Anterior cingulate cortex (tissue), 58 donors: ENCODE results near the gene PKD2L1.

Source experiments
- DNase-seq, 58 donors: peaks; one replicate each; lab custom pipeline; 2025; lab: John Stamatoyannopoulos, UW

PKD2L1 gene

DNA sequence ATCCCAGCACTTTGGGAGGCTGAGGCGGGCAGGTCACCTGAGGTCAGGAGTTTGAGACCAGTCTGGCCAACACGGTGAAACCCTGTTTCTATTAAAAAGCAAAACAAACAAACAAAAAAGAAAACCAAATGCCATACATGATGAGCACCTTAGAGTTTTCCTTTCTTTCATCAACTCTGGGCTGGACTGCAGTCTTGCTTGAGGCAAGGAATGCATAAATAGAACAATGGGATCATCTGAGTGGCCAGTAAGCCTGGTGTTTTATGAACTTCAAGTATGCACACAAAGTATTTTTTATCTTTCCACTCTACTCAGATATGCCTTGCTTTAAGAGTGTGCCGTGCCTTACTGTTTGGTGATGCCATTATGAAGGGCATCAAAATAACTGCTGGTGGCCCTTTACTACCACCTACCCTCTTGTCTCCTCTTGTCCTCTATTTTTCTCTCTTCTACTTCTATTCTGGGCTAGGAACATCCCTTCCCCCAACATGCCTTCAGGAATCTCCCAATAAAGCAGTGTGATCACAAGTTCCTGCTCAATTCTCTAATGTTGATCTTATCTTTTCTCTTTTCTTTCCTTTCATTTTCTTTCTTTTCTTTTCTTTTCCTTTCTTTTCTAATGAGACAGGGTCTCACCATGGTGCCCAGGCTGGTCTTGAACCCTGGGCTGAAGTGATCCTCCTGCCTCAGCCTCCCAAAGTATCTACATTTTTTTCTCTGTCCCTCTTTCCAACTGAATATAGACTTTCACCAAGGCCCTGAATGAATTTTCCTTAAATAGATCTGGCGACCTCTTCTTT lies 27.2 kb upstream of the PKD2L1 start:
- no peak for DNase-seq

DNA sequence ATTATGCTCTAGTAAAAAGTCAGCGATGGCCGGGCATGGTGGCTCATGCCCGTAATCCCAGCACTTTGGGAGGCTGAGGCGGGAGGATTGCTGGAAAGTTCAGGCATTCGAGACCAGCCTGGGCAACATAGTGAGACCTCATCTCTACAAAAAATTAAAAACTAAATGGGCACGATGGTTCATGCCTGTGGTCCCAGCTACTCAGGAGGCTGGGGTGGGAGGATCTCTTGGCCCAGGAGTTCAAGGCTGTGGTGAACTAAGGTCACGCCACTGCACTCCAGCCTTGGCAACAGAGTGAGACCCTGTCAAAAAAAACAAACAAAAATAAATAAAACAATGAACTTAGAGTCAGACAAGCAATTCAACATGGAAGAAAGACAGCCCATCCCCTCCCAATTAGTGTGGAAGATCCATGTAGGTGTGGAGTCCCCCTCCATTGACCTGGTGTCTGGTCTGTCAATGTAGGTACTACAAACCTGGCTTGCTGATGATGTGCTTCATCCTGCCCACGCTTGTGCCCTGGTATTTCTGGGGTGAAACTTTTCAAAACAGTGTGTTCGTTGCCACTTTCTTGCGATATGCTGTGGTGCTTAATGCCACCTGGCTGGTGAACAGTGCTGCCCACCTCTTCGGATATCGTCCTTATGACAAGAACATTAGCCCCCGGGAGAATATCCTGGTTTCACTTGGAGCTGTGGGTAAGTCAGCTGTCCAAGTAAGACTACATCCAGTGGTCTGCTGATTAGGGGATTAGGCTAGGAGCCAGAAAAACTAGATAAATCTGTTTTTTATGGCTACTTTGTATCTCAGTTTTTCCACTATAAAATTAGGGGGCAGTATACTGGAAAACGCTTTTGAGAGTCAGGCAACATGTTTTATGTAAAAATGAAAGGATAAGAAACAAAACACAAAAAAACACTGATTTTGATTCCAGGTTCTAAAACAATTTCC lies 26.3 kb upstream of the PKD2L1 start:
- DNase-seq: no peak

DNA sequence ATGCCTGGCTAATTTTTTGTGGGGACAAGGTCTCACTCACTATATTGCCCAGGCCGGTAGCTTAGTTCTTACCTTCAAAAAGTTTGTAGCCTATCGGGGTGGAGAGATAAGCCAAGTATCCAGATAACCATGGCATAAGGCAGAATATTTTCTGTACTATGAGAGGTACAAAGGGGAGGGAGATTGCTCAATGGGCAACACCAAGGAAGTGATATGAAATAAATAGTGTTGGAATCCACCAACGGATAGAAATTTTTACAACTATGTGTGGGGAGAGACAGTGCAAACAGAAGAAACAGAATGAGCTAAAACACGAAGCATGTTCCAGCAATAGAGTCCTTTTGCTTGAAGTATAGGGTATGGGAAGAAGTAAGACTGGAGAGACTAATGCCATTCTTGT lies 25.1 kb upstream of the PKD2L1 start:
- no peak for DNase-seq

DNA sequence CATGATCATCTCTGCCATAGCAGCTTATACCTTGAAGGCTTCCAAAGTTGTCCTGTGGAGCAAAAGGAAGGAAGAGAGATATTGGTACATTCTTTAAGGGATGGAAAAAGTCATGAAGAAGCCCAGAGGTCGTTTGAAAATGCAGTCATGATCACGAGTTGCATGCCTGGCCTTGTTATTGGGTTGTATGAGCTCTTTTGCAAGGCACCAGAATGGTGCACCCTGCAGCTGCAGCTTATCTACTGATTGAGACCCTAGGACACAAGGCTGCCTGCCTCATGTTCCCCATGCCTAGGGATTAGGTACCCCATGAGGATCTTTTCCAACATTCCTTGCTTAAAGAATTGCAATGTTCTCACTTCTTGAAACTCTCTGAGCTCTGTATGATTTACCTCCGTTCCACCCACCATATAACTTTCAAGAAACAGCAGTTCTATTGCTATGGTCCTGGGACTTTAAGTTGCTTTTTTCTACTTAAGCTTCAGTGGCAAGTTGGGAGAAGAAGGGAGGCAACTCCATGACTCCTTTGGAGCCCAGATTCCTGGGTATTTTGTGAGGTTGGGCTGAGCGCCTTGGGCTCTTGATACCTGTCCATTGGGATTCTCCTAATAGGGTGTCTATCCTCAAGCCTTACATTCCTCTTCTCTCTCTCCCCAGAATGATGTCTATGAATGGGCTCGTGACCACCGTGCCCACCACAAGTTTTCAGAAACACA lies 23.9 kb upstream of the PKD2L1 start:
- DNase-seq: no peak

DNA sequence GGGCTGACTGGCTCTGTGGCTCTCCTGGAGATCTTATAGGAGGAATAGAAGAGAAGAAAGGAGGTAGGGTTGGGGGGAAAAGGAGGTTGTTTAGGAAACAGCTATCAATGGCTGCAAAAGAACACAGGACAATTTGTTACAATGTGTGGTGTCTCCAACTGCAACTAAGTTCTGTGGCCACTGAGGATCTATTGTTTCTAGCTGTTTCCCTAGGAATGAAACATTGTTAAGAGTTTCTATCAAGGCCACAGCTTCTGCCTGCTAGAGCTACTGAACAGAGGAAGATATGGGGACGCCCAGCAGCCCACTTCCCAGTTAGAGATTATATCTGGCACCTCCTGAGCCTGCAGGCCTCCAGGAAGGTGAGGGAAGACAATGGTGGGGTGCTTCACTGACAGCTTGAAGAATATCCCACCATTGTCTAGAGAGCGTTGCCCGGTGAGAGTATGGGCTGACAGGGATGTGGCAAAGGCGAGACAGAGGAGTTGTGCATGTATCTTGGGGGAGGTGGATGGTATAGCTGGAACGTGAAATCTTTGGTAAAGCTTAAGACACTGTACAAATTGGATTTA lies 21.0 kb upstream of the PKD2L1 start:
- DNase-seq: peak in 6 of 58 donors; percentile 16 to 44 (median 26)

DNA sequence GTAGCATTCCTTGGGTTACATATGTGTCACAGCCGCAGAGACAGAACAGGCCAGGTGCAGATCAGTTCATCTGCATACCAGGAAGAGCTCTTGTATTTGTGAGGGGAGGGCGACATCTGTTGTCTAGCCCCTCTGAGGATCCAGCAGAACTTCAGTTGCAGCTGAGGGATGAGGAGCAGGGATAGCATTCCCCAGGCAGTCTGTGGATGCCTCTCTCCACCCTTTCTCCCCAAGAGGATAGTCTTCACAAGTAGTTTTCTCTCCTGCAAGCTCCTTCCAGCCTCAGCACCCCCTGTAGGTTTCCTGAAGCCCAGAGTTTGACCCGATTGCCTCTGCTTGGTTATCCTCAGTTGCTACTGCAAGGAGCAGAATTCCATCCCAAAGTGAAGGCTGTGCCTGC lies 19.6 kb upstream of the PKD2L1 start:
- peak in 2 of 58 donors; percentile 9 to 54 for DNase-seq

DNA sequence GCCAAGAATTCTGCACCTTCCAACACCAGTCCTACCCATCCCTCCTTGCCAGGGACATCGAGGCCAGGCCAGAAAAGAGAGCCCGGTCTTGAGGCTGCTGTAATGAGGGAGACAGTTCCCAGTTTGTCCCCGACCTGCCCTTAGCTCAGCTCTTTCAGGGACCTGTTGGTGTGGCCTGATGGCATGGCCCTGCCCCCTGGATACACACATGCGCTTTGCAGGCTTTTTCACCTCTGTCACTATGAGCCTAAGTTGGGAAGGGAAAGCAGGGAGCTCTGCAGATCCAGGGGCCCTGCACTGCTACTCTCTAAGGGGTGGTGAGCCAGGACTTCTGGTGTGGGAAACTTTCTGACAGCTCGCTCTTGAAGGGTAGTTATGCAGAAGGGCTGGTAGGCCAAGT lies 19.1 kb upstream of the PKD2L1 start:
- peak in 2 of 58 donors; percentile 10 to 31 for DNase-seq

DNA sequence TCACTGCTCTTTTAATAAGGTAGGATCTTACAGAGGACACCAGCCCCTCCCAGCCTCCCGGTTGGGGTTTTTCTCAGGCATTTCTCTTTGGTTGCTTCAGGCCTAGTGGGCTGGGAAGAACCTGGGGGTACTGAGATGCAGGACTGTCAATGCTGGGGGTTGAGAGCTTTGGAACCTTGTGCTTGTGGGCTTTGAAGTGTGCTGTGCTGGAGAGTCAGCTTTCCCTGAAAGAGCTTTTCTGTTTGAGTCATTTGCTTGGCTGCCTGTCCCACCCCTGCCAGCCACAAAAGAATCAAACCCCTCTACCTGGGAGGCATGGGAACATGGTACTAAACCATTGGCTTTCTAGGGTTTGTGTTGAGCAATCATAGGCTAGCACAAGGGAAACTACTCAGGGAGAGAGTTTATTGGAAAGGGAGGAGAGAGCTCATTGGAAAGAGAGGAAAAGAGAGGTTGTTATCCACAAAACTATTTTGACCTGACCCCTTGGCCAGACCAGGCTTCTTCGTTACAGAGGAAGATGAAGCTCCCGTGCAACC lies 18.4 kb upstream of the PKD2L1 start:
- peak in 1 of 58 donors; percentile 13 for DNase-seq

DNA sequence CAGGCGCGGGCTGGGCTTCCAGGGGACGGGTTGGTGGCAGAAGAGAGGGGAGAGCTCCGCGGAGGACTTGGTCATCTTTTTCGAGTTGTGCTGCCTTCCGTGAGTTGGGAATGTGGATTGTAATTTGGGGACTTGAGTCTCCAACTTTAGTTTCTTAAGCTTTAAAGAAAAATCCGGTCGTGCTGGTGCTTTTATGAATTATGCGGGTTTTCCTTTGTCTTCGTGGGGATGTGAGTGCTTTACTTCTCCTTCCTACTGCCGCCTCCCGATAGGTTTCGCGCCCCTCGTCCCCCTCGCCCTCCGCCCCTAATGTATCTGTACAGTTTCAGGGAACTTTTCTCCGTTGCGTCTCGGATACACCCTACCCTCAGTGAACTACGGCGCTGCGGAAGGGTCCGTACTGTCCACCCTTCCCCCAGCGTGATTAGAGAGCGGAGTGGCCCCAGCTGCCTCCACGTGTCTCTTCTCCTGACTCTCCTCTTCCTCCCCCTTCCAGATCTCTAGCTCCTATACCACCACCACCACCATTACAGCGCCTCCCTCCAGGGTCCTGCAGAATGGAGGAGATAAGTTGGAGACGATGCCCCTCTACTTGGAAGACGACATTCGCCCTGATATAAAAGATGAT lies 17.7 kb upstream of the PKD2L1 start:
- peak in 2 of 58 donors; percentile 20 to 26 for DNase-seq

DNA sequence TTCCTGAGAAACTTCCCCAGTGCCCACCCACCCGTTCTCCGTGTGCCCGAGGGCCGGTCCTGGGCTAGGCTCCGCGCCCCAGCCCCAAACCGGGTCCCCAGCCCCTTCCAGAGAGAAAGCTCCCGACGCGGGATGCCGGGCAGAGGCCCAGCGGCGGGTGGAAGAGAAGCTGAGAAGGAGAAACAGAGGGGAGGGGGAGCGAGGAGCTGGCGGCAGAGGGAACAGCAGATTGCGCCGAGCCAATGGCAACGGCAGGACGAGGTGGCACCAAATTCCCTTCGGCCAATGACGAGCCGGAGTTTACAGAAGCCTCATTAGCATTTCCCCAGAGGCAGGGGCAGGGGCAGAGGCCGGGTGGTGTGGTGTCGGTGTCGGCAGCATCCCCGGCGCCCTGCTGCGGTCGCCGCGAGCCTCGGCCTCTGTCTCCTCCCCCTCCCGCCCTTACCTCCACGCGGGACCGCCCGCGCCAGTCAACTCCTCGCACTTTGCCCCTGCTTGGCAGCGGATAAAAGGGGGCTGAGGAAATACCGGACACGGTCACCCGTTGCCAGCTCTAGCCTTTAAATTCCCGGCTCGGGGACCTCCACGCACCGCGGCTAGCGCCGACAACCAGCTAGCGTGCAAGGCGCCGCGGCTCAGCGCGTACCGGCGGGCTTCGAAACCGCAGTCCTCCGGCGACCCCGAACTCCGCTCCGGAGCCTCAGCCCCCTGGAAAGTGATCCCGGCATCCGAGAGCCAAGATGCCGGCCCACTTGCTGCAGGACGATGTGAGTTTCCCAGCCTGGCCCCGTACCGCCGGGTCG lies 16.9 kb upstream of the PKD2L1 start, which contains the start of gene SCD:
TSS of gene SCD (plus strand) at position 469 of the 803 bp plus-strand sequence. CDS start at position 741, 272 bp downstream.
- DNase-seq: peak; percentile 29 to 99 (median 94)

DNA sequence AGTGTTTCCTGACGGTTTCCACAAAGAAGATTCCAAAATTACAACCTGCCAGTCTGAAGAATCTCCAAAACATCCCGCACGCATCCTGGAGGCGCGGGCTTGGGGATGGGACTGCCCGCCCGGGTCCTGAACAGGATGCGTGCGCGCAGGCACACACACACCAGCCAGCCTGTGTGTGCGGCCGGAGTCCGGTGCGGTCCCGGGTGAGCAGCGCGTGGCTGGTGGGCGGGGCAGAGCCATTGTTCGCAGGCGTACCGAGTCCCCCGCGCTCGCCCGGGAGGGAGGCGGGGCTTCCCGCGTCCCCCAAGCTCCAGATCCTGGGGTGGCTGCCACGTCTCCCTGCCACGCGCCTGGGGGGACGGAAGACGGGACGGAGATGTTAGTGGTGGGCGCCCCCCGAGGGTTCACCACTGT lies 16.3 kb upstream of the PKD2L1 start:
- DNase-seq: peak in 52 of 58 donors; percentile 37 to 94 (median 78)

DNA sequence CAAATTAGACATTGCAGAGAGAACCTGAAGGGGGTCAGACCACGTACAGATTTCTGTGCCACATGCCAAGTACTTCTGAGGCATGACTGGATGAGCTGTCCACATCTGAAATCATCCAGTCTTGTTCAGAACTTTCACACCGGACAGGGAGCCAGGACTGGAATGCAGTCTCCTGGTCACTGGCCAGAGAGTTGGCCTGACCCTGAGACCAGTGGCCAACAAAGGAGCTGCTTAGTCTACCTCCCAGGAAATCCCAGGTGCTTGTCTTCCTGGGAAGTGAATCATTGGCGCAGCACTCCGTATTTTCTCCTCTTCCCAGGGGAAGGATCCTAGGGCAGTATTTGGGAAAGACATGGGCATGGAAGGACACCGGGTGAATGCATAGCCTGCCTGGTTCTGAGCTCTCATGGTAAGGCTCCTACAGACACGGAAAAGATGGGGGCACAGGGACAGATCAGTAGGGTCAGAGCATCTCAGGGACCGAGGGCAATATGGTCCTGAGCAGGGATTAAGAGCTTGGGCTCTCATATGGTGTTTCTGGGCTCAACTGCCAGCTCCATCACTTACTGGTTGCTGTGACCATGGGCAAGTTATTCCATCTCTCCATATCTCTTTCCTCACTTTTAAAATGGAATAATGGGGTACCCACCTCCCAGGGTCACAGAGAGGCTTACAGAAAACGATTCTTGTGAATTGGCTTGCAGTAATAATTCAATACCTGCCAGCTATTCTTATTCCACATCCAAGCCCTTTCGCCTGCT lies 15.7 kb upstream of the PKD2L1 start:
- peak in 7 of 58 donors; percentile 15 to 40 (median 27) for DNase-seq

DNA sequence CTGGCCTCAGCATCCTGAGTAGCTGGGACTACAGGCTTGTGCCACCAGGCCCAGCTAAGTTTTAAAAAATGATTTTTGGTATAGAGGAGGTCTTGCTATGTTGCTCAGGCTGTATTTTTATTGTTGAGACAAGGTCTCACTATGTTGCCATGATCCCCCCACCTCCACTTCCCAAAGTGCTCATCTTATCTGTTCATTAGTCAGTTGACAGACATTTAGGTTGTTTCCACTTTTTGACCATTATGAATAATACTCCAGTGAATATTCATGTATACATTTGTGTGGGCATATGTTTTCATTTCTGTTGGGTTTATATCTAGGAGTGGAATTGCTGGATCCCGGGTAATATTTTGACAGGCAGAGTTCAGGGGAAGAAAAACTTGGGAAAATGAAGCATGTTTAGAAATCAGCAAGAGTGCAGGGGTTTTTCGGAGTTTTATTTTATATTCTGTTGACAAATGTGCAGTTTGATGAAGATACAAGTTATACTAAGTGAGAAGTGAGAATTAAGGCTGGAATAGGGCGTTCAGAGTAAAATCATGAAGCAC lies 14.3 kb upstream of the PKD2L1 start:
- DNase-seq: no peak

DNA sequence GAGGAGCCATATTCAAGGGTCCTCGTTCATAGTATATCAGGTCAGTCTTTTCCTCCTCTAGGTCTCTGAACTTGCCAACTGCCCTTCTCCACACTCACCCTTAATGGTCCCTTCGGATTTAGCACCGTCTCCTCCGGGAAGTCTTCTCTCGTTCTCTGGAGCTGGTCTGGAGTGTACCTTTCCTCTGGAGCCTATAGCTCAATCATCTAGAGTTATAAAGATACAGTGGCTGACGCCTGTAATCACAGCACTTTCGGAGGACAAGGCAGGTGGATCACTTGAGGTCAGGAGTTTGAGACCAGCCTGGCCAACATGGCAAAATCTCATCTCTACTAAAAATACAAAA lies 12.6 kb upstream of the PKD2L1 start:
- no peak for DNase-seq

DNA sequence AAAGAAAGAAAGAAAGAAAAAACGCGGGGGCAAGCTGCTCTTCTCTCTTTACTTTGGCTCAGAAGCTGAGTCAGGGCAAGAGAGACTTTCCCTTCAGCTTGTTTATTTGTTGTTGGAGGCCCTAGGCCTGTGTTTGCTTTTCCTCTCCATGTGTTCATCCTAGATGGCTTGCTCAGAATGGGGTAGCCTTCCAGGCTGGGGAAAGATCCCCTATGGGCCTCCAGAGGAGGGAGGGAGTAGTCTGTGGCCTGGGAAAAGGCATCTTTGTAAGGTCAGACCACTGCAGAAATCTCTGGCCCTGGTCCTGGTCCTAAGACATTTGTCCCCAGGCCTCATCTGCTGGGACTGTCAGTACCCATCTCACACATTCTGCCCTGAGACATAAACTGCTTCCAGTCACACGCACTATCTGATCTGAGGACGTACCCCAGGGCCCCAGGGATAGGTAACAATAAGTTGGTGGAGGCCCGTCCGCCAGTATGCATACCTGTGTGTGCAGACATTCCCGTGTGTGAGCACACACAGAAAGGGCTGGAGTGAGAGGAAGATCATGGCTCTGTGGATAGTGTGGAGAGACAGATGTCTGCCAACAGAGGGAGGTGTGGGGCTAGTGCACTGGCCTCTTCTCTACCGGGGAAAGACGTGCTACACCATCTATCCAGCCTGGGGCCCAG lies 12.1 kb upstream of the PKD2L1 start:
- DNase-seq: peak in 29 of 58 donors; percentile 11 to 65 (median 31)

DNA sequence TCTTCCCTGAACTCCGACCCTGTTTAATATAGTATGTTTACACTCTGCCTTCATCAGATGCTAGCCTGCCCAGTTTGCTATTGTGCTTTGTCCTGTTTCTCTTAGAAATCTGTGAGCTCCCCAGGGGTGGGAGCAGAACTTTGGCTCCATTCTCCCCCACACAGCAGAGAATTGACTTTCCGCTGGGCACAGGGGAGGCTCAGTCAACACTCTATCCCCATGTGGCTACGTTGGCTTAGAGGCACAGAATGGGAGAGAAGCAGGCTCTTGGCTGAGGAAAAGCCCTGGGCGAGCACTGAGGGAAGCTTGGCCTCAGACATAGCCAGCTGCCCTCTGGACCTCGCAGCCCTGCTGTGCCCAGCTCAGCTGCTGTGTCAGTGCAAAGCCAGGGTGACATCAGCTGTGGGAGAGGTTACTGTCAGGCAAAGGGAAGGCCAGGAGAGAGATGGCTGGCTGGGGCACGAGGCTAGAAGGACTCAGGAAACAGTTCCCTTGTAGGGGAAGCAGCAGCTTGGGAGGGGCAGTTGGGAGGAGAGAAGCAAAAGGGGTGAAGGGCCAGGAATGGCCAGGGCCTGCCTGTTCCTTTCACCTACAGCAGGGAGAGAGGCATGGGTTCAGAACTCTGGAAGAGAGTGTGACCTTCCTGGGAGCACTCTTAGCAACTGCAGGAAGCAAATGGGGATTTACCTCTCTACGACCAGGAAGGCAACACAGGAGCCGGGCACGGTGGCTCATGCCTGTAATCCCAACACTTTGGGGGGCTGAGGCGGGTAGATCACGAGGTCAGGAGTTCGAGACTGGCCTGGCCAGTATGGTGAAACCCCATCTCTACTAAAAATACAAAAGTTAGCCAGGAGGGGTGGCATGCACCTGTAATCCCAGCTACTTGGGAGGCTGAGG lies 11.2 kb upstream of the PKD2L1 start:
- DNase-seq: peak in 51 of 58 donors; percentile 17 to 93 (median 73)
